CD4-positive, CD25-positive, alpha-beta regulatory T cell (primary cell): ENCODE results near the gene PLD6. TPM values are rescaled to one million over a fixed set of nuclear protein-coding genes. Genes with fewer than 3 reads are reported as not detected.
A peak's percentile ranks its signal among the peaks of the same experiment; 100 is the strongest.
"Not testable (repeated sequence)": the region's sequence is repeated elsewhere in the genome, so short reads cannot be mapped to it uniquely, and the experiment has no call there.

Experiments used
- ATAC-seq, 2 donors: fragments of 150-1000 bp; cut with Tn5 transposase; one replicate each; pipeline ENCODE4 v1.10.0; 2021; ENCODE audit warnings: low read depth in 2 of 2, moderate number of reproducible peaks in 2 of 2, moderate library complexity in 1 of 2
- DNase-seq, 3 donors: peaks; one replicate each; pipeline versions ENCODE4 v3.0.0 to v3.0.0-alpha.2; 2012 to 2022; ENCODE audit warnings: mixed read lengths in 1 of 3
- H3K27ac ChIP-seq: one replicate; pipeline ENCODE4 v1.7.0; 2013; ENCODE audit warnings: mild to moderate bottlenecking, low read length; ENCODE audit not compliant: insufficient read depth, poor library complexity, severe bottlenecking
- H3K27me3 ChIP-seq: one replicate; pipeline ENCODE4 v1.7.0; 2013; ENCODE audit warnings: low read length; ENCODE audit not compliant: control insufficient read depth, insufficient read depth
- H3K36me3 ChIP-seq: one replicate; pipeline ENCODE4 v1.7.0; 2013; ENCODE audit warnings: mild to moderate bottlenecking, low read length, moderate library complexity; ENCODE audit not compliant: control insufficient read depth, insufficient read depth
- H3K4me1 ChIP-seq: 2 replicates; pipeline ENCODE4 v1.7.0; 2013; ENCODE audit warnings: mild to moderate bottlenecking, low read length; ENCODE audit not compliant: insufficient read depth, control insufficient read depth, poor library complexity, severe bottlenecking
- H3K4me3 ChIP-seq: one replicate; pipeline ENCODE4 v1.7.0; 2013; ENCODE audit warnings: low read depth, mild to moderate bottlenecking, low read length, moderate library complexity
- H3K9me3 ChIP-seq, 2 experiments: 1 replicate in 1 of 2; 2 replicates in 1 of 2; pipeline ENCODE4 v1.7.0; 2013; ENCODE audit warnings: low read length in 2 of 2, mild to moderate bottlenecking in 1 of 2, moderate library complexity in 1 of 2; ENCODE audit not compliant: control insufficient read depth in 2 of 2
- H3K27ac Mint-ChIP-seq, 3 donors: one replicate each; pipeline ENCODE4 v1.8.0; 2020 to 2022; ENCODE audit warnings: mild to moderate bottlenecking in 3 of 3, mixed read lengths in 3 of 3, moderate library complexity in 2 of 3
- H3K27me3 Mint-ChIP-seq: one replicate; pipeline ENCODE4 v1.8.0; 2022; ENCODE audit warnings: mild to moderate bottlenecking, mixed read lengths
- H3K36me3 Mint-ChIP-seq: one replicate; pipeline ENCODE4 v1.8.0; 2020; ENCODE audit warnings: mixed read lengths
- H3K4me1 Mint-ChIP-seq, 4 donors: one replicate each; pipeline ENCODE4 v1.8.0; 2020 to 2022; ENCODE audit warnings: mixed read lengths in 4 of 4, mild to moderate bottlenecking in 1 of 4
- H3K4me3 Mint-ChIP-seq, 4 donors: one replicate each; pipeline ENCODE4 v1.8.0; 2020 to 2022; ENCODE audit warnings: mild to moderate bottlenecking in 4 of 4, mixed read lengths in 4 of 4, moderate library complexity in 3 of 4
- H3K9me3 Mint-ChIP-seq, 7 donors: one replicate each; pipeline ENCODE4 v1.8.0; 2020 to 2022; ENCODE audit warnings: mixed read lengths in 7 of 7, mild to moderate bottlenecking in 3 of 7, moderate library complexity in 2 of 7
- polyA plus RNA-seq, 4 donors: library from polyadenylated mRNA; unstranded; fragments of 300-500 nt; fragmentation: Illumina TruSeq; gene quantifications; one replicate each; pipeline ENCODE4 v1.2.3, GENCODE V29; 2021
- total RNA-seq: library from RNA; stranded (reverse); gene quantifications from one replicate; pipeline ENCODE4 v1.2.3, GENCODE V29; 2022

PLD6 gene
- total and polyA plus RNA-seq, 5 donors from 2014 or later = 8.9 to 19.3 (median 14.8) TPM

GRCh38 chr17:17203173-17203730 lies 2.9 kb downstream of the PLD6 start:
- H3K9me3 ChIP-seq = no peaks in the 10 kb centered on the region
- Mint-ChIP-seq H3K4me3 (peak overlapping the region in 1 of 4 donors; percentile 89), H3K36me3 (peaks cover 19% of the 10 kb centered on the region), H3K4me1 (peaks cover 0 to 39% (median 20%) of the 10 kb centered on the region in 4 donors), H3K27me3 (no peaks in the 10 kb centered on the region), H3K9me3 (peaks cover 0 to 2% (median 0%) of the 10 kb centered on the region in 7 donors), H3K27ac (peak overlapping the region; percentile 57 to 78 (median 69))
- no peak overlapping the region for H3K4me3 ChIP-seq
- ATAC-seq (no peak), DNase-seq (no peak)
- H3K27me3 ChIP-seq = no peaks in the 10 kb centered on the region
- peaks cover 26% of the 10 kb centered on the region for H3K4me1 ChIP-seq
- peaks cover 16% of the 10 kb centered on the region for H3K36me3 ChIP-seq
- no peak overlapping the region for H3K27ac ChIP-seq

GRCh38 chr17:17201907-17202306 lies 4.2 kb downstream of the PLD6 start:
- Mint-ChIP-seq H3K27ac (peak overlapping the region in 1 of 3 donors; percentile 74), H3K36me3 (peaks cover 26% of the 10 kb centered on the region), H3K4me3 (peak overlapping the region in 1 of 4 donors; percentile 28), H3K27me3 (no peaks in the 10 kb centered on the region), H3K9me3 (peaks cover 0 to 2% (median 0%) of the 10 kb centered on the region in 7 donors), H3K4me1 (peaks cover 4 to 46% (median 22%) of the 10 kb centered on the region in 4 donors)
- Histone ChIP-seq H3K4me1 (peaks cover 26% of the 10 kb centered on the region), H3K36me3 (peaks cover 16% of the 10 kb centered on the region), H3K27ac (no peak overlapping the region), H3K27me3 (no peaks in the 10 kb centered on the region), H3K4me3 (no peak overlapping the region), H3K9me3 (no peaks in the 10 kb centered on the region)
- no peak for ATAC-seq
- DNase-seq = no peak

- Histone ChIP-seq H3K36me3 (peaks cover 16% of the 10 kb centered on the region), H3K9me3 (no peaks in the 10 kb centered on the region), H3K27me3 (no peaks in the 10 kb centered on the region), H3K27ac (no peak overlapping the region), H3K4me3 (no peak overlapping the region), H3K4me1 (peaks cover 26% of the 10 kb centered on the region)
- H3K27ac Mint-ChIP-seq = peak overlapping the region in 1 of 3 donors; percentile 87
- H3K27me3 Mint-ChIP-seq = no peaks in the 10 kb centered on the region
- peaks cover 26% of the 10 kb centered on the region for H3K36me3 Mint-ChIP-seq
- H3K4me3 Mint-ChIP-seq = peak overlapping the region in 1 of 4 donors; percentile 11
- H3K9me3 Mint-ChIP-seq = no peaks in the 10 kb centered on the region
- DNase-seq (no peak), ATAC-seq (no peak)
- peaks cover 5 to 42% (median 22%) of the 10 kb centered on the region in 4 donors for H3K4me1 Mint-ChIP-seq
Measured at GRCh38 chr17:17201271-17201670, 4.9 kb downstream of the PLD6 start.

GRCh38 chr17:17200831-17201230 lies 5.3 kb downstream of the PLD6 start:
- Histone ChIP-seq H3K36me3 (peaks cover 16% of the 10 kb centered on the region), H3K4me3 (no peak overlapping the region), H3K27me3 (no peaks in the 10 kb centered on the region), H3K9me3 (no peaks in the 10 kb centered on the region), H3K4me1 (peaks cover 22% of the 10 kb centered on the region), H3K27ac (no peak overlapping the region)
- DNase-seq (no peak), ATAC-seq (no peak)
- H3K27me3 Mint-ChIP-seq = no peaks in the 10 kb centered on the region
- H3K36me3 Mint-ChIP-seq = peaks cover 26% of the 10 kb centered on the region
- peak overlapping the region in 1 of 4 donors; percentile 11 for H3K4me3 Mint-ChIP-seq
- no peaks in the 10 kb centered on the region for H3K9me3 Mint-ChIP-seq
- peaks cover 5 to 43% (median 22%) of the 10 kb centered on the region in 4 donors for H3K4me1 Mint-ChIP-seq
- peak overlapping the region in 1 of 3 donors; percentile 87 for H3K27ac Mint-ChIP-seq

- peaks cover 16% of the 10 kb centered on the region for H3K36me3 ChIP-seq
- H3K27ac ChIP-seq = no peak overlapping the region
- Mint-ChIP-seq H3K27ac (no peak overlapping the region), H3K9me3 (no peaks in the 10 kb centered on the region), H3K4me3 (no peak overlapping the region), H3K4me1 (peaks cover 5 to 43% (median 20%) of the 10 kb centered on the region in 4 donors), H3K27me3 (no peaks in the 10 kb centered on the region), H3K36me3 (peaks cover 26% of the 10 kb centered on the region)
- DNase-seq (no peak), ATAC-seq (no peak)
- no peak overlapping the region for H3K4me3 ChIP-seq
- H3K27me3 ChIP-seq = no peaks in the 10 kb centered on the region
- H3K4me1 ChIP-seq = peaks cover 17% of the 10 kb centered on the region
- H3K9me3 ChIP-seq = no peaks in the 10 kb centered on the region
Measured at GRCh38 chr17:17200311-17200710, 5.8 kb downstream of the PLD6 start.

- Histone ChIP-seq H3K27me3 (no peaks in the 10 kb centered on the region), H3K4me3 (no peak overlapping the region), H3K27ac (no peak overlapping the region), H3K9me3 (no peaks in the 10 kb centered on the region), H3K36me3 (peaks cover 16% of the 10 kb centered on the region), H3K4me1 (no peaks in the 10 kb centered on the region)
- Mint-ChIP-seq H3K4me1 (peaks cover 2 to 23% (median 12%) of the 10 kb centered on the region in 4 donors), H3K36me3 (peaks cover 26% of the 10 kb centered on the region), H3K27ac (no peak overlapping the region), H3K27me3 (no peaks in the 10 kb centered on the region), H3K4me3 (no peak overlapping the region), H3K9me3 (no peaks in the 10 kb centered on the region)
- ATAC-seq (no peak), DNase-seq (no peak)
Measured at GRCh38 chr17:17198281-17198680, 7.9 kb downstream of the PLD6 start.

- Mint-ChIP-seq H3K27ac (peak overlapping the region in 2 of 3 donors; percentile 8 to 68), H3K4me1 (peaks cover 2 to 20% (median 12%) of the 10 kb centered on the region in 4 donors), H3K4me3 (peak overlapping the region in 1 of 4 donors; percentile 39), H3K9me3 (no peaks in the 10 kb centered on the region), H3K27me3 (no peaks in the 10 kb centered on the region), H3K36me3 (peaks cover 21% of the 10 kb centered on the region)
- Histone ChIP-seq H3K4me3 (no peak overlapping the region), H3K36me3 (peaks cover 8% of the 10 kb centered on the region), H3K9me3 (no peaks in the 10 kb centered on the region), H3K4me1 (no peaks in the 10 kb centered on the region), H3K27ac (no peak overlapping the region), H3K27me3 (no peaks in the 10 kb centered on the region)
- no peak for ATAC-seq
- DNase-seq = no peak
Measured at GRCh38 chr17:17196776-17197175, 9.4 kb downstream of the PLD6 start.

- H3K36me3 ChIP-seq = peaks cover 14% of the 10 kb centered on the region
- not testable (repeated sequence) for H3K4me3 Mint-ChIP-seq, H3K27me3 Mint-ChIP-seq, H3K4me3 ChIP-seq, H3K9me3 Mint-ChIP-seq, DNase-seq, H3K27ac ChIP-seq, H3K4me1 ChIP-seq, H3K9me3 ChIP-seq, ATAC-seq, H3K27me3 ChIP-seq
- peaks cover 14% of the 10 kb centered on the region for H3K36me3 Mint-ChIP-seq
- H3K4me1 Mint-ChIP-seq = peaks cover 0 to 28% (median 17%) of the 10 kb centered on the region in 4 donors
- H3K27ac Mint-ChIP-seq = peak overlapping the region in 1 of 3 donors; percentile 26
Measured at GRCh38 chr17:17195466-17195865, 10.7 kb downstream of the PLD6 start.
